Measurements from ENCODE around the gene RPH3AL. TPM values are rescaled to one million over a fixed set of nuclear protein-coding genes. Genes with fewer than 3 reads are reported as not detected.

Gene RPH3AL
- polyA plus RNA-seq, 4 donors = 3.1 to 24.7 (median 18.1) TPM

DNA sequence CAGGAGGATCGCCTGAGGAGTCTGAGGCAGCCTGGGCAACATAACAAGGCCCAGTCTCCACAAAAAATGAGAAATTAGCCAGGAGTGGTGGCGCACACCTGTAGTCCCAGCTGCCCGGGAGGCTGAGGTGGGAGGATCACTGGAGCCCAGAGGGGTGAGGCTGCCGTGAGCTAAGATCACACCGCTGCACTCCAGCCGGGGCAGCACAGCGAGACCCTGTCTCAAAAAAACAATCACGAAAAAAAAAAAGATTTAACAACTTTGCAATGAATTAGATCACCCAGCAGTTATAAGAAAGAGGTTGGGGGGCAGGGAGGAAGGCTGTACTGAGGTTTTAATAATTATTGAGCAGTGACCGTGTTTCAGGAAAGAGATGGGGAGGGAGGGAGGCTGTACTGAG is 49.4 kb downstream of the RPH3AL start:
- no peak for DNase-seq (ENCODE audit: low read depth in 4 of 4, low spot score in 3 of 4)

DNA sequence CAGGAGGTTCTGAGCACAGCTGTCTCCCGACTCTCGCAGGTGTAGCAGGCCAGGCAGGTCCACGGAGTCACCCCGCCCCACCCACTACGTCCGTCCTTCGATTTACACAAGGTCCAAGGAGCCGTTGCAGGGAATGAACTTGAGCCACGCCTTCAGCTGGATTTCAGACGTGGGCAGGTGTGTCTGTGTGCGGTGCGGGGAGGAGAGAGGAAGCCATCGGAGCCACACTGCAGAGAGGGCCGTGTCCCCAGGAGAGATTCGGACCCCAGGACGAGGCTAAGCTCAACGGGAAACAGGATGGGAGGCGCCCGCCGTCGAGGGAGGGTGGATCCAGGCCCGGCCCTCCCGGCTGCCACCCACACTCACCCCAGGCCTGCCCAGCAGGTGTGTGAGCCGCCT is 50.3 kb downstream of the RPH3AL start:
- DNase-seq (ENCODE audit: low read depth in 4 of 4, low spot score in 3 of 4) = no peak

DNA sequence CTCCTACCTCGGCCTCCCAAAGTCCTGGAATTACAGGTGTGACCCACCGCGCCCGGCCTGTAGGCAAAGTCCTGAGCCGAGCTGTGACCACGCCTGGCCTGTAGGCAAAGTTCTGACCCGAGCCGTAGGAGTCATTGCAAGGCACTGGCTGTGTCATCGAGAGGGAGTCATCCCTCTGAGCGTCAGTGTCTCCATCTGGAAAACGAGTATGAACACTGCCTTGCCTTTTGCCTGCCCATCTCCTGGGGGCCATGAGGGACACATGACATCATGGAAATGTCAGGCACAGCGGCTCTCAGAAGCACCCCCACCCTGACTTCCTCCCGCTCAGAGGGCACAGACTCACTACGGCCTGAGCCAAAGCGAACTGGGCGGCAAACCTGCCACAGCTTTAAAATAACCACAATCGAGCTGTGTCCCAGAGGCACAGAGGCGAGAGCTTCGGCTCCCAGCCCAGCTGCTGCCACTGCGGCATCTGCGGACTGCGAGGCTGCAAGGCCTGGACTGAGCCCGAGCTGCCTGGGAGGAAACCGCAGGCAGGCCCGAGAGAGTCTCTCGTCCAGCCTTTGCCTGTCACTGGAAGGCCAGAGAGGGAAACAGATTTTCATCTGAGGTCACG is 50.8 kb downstream of the RPH3AL start:
- DNase-seq (ENCODE audit: low read depth in 4 of 4, low spot score in 3 of 4) = no peak

DNA sequence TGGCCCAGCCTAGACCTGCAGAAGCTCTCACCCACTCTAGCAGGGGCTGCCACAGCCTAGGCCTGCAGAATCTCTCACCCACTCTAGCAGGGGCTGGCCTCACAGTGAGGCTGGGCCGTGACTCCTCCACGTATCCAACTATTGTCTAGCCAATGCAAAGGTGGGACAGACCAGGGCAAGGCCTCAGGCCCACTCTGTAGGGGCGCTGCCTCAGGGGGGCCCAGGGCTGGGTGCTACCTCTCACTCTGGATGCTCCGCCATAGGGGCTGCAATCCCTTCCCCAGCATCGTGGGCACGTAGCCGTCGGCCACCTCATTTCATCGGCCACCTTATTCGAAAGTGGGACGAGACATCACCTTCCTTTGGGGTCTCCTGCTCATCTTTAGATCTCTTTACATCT is 51.7 kb downstream of the RPH3AL start:
- no peak for DNase-seq (ENCODE audit: low read depth in 4 of 4, low spot score in 3 of 4)

DNA sequence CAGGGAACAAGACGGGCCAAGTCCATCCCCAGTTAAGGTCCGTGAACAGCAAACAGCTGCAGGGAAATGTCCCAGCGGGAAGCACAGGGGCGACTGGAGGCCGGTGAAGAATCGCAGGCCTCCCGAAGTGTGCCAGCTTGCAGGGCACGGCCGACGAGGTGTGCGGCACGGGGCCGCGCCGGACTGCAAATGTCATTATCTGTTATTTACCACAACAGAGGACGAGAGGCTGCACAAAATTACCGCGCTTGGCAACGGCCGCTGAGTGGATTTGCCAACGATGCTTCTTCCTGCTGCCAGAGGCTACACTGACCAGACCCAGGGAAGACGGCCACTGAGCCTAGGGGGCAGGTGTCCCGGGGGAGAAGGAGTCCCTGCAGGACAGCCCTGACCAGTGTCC is 53.1 kb downstream of the RPH3AL start:
- DNase-seq (ENCODE audit: low read depth in 4 of 4, low spot score in 3 of 4) = no peak

DNA sequence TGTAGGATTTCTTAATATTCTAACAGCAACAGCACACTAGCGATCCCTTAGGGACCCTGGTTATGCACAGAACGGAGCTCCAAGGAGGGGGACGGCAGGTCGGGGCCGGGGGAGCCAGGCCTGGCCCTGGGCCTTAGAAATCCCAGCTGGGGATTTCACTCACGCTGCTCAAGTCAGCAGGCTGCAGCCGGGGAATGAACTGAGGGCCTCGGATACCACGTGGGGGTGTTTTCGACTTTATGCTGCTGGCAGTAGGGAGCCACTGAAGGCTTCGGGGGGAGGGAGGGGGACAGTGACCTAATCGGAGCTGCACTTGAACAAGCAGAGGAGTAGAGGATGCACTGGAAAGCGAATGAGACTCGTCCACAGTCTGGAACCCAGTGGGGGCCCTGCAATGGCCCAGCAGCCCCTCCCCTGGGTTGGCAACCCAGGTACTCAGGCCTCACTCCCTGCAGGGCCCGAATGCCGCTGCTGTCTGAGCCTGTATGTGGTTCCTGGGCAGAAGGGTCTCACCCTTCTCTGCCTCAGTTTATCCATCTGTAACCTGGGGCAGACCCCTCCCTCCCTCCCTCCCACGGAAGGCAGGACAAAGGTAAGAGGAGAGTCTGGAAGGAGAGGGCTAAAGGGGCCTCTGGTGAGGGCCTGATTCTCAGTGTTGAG is 53.7 kb downstream of the RPH3AL start:
- DNase-seq (ENCODE audit: low read depth in 4 of 4, low spot score in 3 of 4) = no peak

DNA sequence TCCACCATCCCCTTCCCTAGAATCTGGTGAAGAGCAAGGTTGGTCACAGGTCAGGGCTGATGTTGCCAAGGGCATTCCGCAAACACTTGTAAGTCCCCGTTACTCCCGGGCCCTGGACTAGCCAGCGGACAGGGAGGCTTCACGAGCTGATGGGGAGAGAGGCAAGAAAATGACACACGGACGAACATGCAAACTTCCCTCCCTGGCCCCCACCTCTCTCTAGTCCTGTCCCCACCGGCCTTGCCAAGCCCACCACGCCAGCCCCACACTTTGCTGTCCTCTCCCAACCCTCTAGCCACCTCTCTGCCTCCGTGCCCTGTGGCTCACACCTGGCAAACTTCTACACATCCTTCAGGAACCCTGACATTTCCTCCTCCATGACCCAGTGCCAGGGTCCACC is 54.8 kb downstream of the RPH3AL start:
- no peak for DNase-seq (ENCODE audit: low read depth in 4 of 4, low spot score in 3 of 4)

DNA sequence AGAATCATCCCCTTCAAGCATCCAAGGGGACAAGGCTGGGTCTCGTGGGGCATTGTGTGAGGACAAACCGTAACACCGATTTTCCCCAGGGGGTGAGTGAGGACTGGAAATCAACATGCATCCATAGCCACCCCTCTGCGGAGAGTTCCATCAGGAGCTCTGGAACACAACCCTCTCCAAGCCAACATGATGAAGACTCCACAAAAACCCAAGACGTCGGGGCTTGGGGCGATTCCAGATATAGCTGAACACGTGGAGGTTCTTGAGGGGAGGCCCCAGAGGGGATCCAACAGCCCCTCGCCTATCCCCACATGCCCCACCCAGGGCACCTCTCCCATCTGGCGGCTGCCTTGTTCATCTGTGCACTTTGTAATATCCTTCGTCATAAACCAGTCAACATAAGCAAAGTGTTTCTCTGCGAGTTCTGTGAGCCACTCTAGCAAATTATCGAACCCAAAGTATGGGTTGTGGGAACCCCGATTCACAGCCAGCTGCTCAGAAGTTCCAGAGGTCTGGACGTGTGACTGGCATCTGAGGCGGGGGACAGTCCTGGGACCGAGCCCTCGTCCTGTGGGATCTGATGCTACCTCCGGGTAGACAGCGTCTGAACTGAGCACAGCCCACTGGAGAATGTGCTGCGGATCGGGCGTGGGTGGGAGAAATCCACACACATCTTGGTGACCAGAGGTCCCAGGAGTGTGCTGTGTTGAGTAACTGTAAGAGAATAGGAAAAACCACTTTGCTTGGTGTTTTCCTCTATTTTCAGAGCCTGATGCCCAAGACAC is 55.5 kb downstream of the RPH3AL start:
- DNase-seq (ENCODE audit: low read depth in 4 of 4, low spot score in 3 of 4) = no peak

DNA sequence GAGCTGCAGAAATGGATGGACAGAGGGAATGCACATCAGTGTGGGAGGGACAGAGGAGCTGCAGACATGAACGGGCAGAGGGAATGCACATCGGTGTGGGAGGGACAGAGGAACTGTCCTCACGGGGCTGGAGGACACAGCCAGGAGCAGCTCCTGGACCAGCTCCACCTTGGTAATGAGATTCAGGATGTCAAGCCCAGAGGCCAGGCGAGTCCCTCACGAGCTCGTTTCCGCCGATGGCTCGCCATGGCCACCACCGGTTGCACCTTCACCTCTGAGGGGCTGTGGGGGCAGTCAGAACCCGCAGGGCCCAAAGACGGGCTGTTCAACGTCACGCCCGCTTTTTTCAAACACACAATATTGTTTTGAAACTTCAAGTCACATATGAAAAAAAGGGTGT is 56.2 kb downstream of the RPH3AL start:
- DNase-seq (ENCODE audit: low read depth in 4 of 4, low spot score in 3 of 4) = no peak

DNA sequence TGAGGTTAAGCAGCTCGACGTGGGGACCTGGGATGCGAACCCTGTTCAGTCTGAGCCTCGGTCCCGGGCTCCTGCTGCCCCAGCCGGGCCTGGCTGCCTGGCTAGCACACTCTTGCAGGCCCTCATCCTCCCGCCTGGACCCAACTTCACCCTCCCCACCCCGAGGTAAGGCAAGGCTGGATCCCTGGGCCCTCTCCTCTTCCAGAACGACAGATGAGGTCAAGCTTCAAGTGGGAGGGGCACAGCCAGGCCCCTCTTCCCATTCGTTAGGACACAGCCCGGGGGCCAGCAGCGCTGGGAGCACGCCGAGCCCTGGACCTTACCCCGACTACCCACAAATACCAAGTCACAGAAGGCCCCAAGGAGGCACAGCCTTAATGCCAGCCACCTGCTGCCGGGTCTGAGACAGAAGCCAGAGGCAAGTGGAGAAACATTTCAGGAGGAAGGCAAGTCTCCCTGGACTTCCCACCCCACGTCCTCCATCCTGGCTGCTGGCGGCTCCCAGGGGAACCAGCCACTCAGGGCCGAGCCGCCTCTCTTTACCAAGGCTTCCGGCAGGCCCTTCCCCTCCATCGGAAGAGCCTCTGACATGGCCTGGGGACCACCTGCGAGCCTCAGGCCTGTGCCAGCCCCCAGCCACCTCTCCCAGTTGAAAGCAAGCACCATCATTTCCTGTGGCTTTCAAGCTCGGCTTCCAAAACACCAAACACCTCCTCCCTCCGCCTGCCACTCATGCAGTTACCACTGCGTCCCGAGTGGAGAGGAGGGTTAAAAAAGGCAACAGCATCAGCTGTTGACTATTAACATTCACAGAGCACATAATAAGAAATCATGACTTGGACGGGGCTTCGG is 59.9 kb downstream of the RPH3AL start:
- DNase-seq (ENCODE audit: low read depth in 4 of 4, low spot score in 3 of 4) = no peak

DNA sequence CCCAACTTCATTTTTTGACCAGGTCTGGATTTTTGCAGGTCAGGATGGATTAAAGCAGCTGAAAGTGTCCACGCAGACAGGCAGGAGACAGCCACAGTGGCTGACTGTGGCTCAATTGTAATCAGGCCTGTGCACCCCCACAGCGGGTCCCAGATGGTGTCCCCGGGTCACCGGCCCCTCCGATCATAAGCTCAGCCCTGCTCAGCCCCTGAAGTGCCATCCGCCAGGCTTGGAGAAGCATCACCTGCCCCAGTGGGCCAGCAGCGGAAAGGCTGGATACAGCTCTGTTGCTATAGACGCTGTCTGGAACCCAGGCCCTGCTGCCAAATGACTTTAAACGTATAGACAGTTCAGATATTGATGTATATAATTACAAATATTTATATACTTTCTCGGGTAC is 60.6 kb downstream of the RPH3AL start:
- no peak for DNase-seq (ENCODE audit: low read depth in 4 of 4, low spot score in 3 of 4)

DNA sequence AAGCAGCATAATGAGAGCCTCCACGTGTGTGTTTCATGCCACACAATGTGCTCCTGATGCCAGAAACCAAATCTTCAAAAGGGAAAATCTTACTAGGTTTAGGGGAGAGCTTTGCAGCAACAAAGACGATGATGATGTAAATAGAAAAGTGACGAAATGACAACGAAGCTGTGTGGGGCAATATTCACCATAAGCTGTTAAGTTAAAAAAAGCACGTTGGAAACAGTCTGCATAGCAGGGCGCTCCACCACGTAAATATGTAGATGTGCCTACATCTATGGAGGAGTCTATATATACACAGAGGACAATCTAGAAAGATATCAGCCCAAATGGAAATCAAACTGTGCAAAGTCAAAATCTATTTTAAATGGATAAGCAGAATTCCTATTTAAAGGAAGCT is 61.0 kb downstream of the RPH3AL start:
- DNase-seq (ENCODE audit: low read depth in 4 of 4, low spot score in 3 of 4) = no peak

DNA sequence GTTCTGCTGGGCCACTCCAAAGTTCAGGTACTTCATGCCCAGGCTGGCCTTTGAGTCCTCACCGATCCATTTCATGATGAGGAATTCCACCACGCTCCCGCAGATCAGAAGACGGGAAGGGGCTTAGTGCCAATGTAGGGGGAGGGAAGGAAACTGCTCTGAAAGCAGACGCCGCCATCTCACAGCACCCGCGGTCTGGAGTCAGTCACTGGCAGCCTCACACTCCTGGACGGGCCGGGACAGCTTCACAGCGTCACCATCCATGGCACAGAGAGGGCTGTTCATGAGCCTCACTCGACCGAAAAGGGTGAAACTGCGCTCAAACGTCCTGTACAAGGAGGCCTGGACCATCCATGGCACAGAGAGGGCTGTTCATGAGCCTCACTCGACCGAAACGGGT is 62.0 kb downstream of the RPH3AL start:
- no peak for DNase-seq (ENCODE audit: low read depth in 4 of 4, low spot score in 3 of 4)

DNA sequence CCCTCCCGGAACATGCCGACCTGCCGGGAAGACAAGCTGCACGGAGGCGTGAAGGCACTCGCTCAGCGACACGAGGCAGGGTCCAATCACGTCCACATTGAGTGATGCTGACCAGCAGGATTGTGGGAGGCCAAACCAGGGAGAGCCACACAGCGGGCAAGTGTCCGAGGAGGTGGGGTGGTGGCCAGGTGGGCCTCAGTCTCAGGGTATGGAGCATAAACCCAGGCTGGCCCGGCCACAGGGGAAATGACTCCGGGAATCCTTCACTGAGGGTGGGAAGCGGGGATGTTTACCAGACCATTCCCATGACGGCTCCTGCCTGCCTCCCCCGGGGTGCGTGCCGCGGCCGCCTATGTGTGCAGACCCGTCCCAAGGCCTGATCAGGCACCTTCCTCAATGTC is 62.5 kb downstream of the RPH3AL start:
- no peak for DNase-seq (ENCODE audit: low read depth in 4 of 4, low spot score in 3 of 4)

DNA sequence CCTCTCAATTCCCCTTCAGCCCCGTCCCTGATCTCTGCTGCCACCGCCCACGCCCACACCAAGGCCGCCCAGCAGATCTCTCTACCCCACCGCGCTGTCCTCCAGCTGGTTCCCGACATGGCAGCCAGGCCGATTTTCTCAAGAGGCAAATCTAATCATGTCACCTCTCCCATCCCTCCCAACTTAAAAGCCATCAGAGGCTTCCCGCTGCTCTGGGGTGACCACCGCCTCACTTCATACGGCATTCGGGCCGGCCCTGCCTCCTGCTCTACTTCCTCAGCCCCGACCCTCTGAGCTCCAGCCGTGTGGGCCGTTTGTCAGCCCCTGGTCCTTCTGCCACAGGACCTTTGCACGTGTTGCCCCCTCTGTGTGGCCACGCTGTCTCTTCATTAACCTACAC is 63.2 kb downstream of the RPH3AL start:
- no peak for DNase-seq (ENCODE audit: low read depth in 4 of 4, low spot score in 3 of 4)

DNA sequence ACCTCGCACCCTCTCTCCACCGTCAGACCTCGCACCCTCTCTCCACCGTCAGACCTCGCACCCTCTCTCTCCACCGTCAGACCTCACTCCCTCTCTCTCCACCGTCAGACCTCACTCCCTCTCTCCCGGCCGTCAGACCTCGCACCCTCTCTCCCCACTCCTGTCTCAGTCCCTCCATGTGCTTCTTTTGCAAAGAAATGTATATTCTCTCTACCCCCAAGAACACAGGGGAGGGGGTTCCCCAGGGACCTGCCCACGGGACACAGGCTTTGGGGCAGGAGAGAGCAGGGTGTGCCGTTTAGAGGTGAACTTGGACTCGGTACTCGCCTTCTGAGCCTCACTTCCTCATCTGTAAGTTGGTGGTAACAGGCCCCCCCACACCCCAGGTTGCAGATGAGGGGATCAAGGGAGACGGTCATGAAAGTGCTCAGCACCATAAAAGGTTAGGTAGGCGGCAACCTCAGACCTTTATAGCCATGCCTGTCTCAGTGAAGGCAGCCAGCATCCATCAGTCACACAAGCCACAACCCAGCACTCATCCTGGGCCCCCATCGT is 63.7 kb downstream of the RPH3AL start:
- DNase-seq (ENCODE audit: low read depth in 4 of 4, low spot score in 3 of 4) = no peak

DNA sequence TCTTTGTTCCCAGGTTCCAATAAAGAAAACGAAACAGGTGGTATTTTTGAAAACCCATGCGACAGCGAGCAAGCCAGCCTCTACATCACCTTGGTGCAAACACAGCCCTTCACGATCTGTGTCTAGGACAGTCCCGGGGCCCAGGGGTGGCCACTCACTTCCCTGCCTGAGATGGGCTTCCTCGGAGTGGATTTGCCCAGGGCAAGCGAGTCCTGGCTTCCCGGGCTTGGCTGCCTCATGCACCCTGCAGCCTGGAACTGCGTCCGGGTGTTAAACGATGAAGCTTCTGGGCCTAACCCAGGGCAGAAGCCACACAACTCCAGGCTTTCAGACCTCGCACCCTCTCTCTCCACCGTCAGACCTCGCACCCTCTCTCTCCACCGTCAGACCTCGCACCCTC is 66.0 kb downstream of the RPH3AL start:
- DNase-seq (ENCODE audit: low read depth in 4 of 4, low spot score in 3 of 4) = no peak

DNA sequence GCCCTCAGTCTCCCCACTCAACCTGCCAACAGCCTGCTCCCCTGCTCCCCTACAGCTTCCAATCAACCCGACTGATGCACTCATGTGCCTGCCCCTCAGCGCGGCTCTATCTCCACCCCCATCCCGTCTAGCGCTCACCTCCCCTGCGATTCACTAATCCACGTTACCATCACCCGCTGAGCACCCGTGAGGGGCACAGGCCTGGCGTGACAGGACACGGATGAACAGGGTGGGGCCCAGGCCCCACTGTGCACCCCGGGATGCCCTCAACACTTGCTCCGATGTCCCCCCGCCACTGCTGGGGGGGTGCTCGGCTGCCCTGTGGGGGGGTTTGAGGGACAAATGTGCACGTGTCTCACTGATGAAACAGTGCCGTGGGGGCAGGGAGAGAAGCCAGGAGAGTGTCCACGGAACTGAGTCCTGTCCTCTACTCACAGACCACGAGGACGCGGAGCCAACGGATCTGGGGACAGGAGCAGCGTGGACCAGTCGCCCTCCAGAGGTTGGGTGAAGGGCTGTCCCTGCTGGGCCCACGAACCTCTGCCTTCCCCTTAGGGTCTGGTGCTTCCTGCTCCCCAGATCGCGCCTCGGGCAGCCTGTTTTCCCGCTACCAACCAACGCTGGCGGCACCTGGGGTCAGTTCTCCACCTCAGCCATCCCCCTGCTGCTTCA is 66.7 kb downstream of the RPH3AL start:
- no peak for DNase-seq (ENCODE audit: low read depth in 4 of 4, low spot score in 3 of 4)

DNA sequence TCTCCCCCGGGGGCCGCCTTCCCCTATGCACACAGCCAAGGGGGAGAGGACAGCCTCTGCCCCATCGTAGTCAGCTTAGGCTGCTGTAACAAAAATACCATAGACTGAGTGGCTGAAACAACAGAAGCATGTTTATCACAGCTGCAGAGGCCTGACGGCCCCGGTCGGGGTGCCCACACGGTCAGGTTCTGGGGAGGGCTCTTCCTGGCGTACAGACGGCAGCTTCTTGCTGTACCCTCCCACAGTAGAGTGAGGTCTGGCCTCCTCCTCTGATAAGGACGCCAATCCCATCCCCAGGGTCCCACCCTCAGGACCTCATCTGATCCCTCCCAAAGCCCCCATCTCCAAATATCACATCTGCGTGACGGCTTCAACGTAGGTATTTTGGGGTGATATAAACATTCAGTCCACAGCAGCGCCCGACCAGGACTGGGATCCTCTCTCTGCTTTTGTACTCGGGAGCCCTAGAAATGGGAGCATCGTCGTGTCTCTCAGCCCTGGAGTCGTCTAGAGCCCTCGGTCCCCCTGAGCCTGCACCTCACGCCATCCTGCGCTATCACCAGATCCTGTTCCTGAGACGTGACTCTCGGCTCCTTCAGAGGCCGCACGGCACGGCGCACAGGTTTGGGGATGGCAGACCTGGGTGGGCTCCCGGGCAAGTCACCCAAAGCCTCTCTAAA is 67.8 kb downstream of the RPH3AL start:
- DNase-seq (ENCODE audit: low read depth in 4 of 4, low spot score in 3 of 4) = no peak

Measured in left renal pelvis (tissue), 4 donors.